ENCODE measurements around the gene LCMT2.

The LCMT2 gene

DNA sequence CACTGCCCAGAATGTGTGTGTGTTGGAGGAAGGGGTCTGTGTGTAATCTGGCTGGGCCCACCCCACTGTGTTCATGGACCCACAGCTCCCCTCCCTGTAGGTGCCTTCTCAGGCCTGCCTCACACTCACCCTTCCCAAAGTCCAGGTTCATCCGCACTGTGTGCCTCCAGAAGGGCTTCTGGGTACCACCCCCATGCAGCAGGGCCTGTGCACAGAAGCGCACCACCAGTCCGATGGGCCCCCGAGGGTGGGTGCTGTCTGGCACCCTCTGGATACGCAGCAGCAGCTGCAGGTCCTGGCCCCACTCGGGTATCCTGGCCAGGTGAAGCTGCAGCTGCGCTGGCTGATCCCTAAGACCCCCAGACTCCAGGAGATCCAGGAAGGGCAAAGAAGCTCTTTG is 50.9 kb downstream of the LCMT2 start:
- DNase-seq (ENCODE audit: extremely low spot score), result no peak
- ChIA-PET CTCF (interaction anchor here (1.1 kb wide), 1 partner anchor 75 kb away, joined by 3 read pairs; no protein-coding TSS in a partner anchor), POLR2A (no interaction called here)
- TF ChIP-seq BHLHE40 (IDR thresholded peaks at IDR 0.05; ENCODE audit: borderline replicate concordance) (no peak), NFRKB (IDR thresholded peaks at IDR 0.05) (no peak), FOXA1 (IDR thresholded peaks at IDR 0.05) (no peak), LEF1 (IDR thresholded peaks at IDR 0.05; ENCODE audit: borderline replicate concordance) (no peak), SUZ12 (IDR thresholded peaks at IDR 0.05) (no peak), SP1 (IDR thresholded peaks at IDR 0.05) (no peak), TARDBP (IDR thresholded peaks at IDR 0.05) (no peak), ARNT (IDR thresholded peaks at IDR 0.05) (no peak), ZNF384 (IDR thresholded peaks at IDR 0.05) (no peak), FOXM1 (IDR thresholded peaks at IDR 0.05; ENCODE audit: borderline replicate concordance) (no peak), FOXK2 (IDR thresholded peaks at IDR 0.05) (no peak), ELF4 (IDR thresholded peaks at IDR 0.05) (no peak), L3MBTL2 (conservative IDR thresholded peaks at IDR 0.05) (no peak), CTBP1 (IDR thresholded peaks at IDR 0.05; ENCODE audit: borderline replicate concordance) (no peak), HDGF (IDR thresholded peaks at IDR 0.05; ENCODE audit: borderline replicate concordance) (no peak)
- TF ChIP-seq, protein P1, sequence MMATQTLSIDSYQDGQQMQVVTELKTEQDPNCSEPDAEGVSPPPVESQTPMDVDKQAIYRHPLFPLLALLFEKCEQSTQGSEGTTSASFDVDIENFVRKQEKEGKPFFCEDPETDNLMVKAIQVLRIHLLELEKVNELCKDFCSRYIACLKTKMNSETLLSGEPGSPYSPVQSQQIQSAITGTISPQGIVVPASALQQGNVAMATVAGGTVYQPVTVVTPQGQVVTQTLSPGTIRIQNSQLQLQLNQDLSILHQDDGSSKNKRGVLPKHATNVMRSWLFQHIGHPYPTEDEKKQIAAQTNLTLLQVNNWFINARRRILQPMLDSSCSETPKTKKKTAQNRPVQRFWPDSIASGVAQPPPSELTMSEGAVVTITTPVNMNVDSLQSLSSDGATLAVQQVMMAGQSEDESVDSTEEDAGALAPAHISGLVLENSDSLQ (IDR thresholded peaks at IDR 0.05), result no peak

DNA sequence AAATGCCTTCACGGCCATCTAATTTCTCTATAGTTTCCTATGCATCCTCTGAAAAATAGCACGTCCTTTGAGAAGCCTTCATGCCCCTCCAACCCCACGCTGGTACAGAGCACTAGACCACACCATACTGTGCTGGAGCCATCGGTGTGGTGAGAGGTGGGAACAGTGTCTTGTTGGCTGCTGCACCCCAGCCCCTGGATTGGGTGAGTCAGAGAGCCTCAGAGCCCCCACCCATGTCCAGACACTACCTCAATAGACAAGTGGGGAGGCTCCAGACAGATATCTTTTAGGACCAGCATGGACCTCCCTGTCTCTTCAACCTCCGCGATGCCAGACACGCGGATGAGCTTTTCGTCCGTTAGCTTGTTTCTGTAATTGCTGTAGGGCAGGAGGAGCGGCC is 51.5 kb downstream of the LCMT2 start:
- CTCF ChIA-PET, result no interaction called here
- POLR2A ChIA-PET, result no interaction called here
- TF ChIP-seq BHLHE40 (IDR thresholded peaks at IDR 0.05; ENCODE audit: borderline replicate concordance) (no peak), SUZ12 (IDR thresholded peaks at IDR 0.05) (no peak), LEF1 (IDR thresholded peaks at IDR 0.05; ENCODE audit: borderline replicate concordance) (no peak), TARDBP (IDR thresholded peaks at IDR 0.05) (no peak)
- no peak for DNase-seq (ENCODE audit: extremely low spot score)

DNA sequence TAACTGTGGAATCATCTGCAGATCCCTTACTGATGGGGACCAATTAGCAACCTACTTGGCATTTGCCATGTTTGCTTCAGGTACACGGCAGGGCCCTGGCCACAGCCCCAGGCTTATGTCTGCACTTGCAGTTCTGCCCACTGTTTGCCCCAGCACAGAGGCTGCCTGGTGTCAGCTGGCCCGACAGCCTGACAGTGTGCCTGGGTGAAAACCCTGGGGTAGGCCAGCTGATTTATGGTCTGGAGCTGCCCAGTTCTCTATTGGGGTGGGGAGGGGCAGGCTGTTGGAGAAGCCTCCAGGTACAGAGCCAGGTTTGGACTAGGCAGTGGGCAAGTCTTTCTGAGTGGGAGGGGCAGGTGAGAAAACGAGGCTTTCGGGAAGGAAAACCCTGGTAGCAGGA is 52.5 kb downstream of the LCMT2 start:
- ChIA-PET POLR2A (interaction anchor here (0.7 kb wide), 1 partner anchor 53 kb away, joined by 3 read pairs; no protein-coding TSS in a partner anchor), CTCF (interaction anchor here (0.5 kb wide), 1 partner anchor 66 kb away, joined by 4 read pairs; no protein-coding TSS in a partner anchor)
- DNase-seq (ENCODE audit: extremely low spot score), result no peak
- no peak for TF ChIP-seq SUZ12 (IDR thresholded peaks at IDR 0.05)
- no peak for TF ChIP-seq SP1 (IDR thresholded peaks at IDR 0.05)
- no peak for TF ChIP-seq L3MBTL2 (conservative IDR thresholded peaks at IDR 0.05)
- TF ChIP-seq TARDBP (IDR thresholded peaks at IDR 0.05), result no peak

DNA sequence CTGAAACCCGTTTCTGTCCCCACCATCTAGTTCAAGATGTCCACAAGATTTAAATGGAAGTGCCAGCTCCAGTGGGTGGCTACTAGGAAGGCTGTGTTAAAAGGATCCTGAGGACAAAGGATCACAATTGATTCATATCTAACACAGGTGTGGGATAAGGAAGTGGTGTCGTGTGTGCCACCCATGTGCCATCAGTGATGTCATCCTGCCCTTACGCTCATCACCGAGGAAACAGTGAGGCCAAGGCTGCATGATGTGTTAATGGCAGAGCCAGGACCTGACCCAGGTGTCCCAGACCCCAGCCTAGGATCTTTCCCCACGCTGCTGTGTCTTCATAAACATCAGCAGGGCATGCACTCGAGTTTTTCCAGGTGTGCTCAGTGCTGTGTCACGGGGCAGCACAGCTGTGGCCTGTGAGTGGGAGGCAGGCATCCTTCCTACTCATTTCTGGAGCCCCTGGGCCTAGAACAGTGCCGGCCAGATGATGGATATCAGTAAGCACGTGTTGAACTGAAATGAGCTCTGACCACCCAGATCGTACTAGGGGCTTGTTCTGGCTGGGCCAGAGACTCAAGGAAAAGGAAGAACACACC is 53.0 kb downstream of the LCMT2 start:
- POLR2A ChIA-PET, result no interaction called here
- CTCF ChIA-PET, result interaction anchor here (0.5 kb wide), 1 partner anchor 65 kb away, joined by 4 read pairs; no protein-coding TSS in a partner anchor
- TF ChIP-seq L3MBTL2 (conservative IDR thresholded peaks at IDR 0.05) (no peak), NFRKB (IDR thresholded peaks at IDR 0.05) (no peak), FOXM1 (IDR thresholded peaks at IDR 0.05; ENCODE audit: borderline replicate concordance) (no peak), SUZ12 (IDR thresholded peaks at IDR 0.05) (no peak), BHLHE40 (IDR thresholded peaks at IDR 0.05; ENCODE audit: borderline replicate concordance) (no peak), LEF1 (IDR thresholded peaks at IDR 0.05; ENCODE audit: borderline replicate concordance) (no peak), ZNF384 (IDR thresholded peaks at IDR 0.05) (no peak), SP1 (IDR thresholded peaks at IDR 0.05) (no peak), HDGF (IDR thresholded peaks at IDR 0.05; ENCODE audit: borderline replicate concordance) (no peak), TARDBP (IDR thresholded peaks at IDR 0.05) (no peak), CTBP1 (IDR thresholded peaks at IDR 0.05; ENCODE audit: borderline replicate concordance) (no peak), FOXA1 (IDR thresholded peaks at IDR 0.05) (no peak), ARNT (IDR thresholded peaks at IDR 0.05) (no peak), FOXK2 (IDR thresholded peaks at IDR 0.05) (no peak), ELF4 (IDR thresholded peaks at IDR 0.05) (no peak)
- TF ChIP-seq, protein P1 (IDR thresholded peaks at IDR 0.05), result no peak
- no peak for DNase-seq (ENCODE audit: extremely low spot score)

DNA sequence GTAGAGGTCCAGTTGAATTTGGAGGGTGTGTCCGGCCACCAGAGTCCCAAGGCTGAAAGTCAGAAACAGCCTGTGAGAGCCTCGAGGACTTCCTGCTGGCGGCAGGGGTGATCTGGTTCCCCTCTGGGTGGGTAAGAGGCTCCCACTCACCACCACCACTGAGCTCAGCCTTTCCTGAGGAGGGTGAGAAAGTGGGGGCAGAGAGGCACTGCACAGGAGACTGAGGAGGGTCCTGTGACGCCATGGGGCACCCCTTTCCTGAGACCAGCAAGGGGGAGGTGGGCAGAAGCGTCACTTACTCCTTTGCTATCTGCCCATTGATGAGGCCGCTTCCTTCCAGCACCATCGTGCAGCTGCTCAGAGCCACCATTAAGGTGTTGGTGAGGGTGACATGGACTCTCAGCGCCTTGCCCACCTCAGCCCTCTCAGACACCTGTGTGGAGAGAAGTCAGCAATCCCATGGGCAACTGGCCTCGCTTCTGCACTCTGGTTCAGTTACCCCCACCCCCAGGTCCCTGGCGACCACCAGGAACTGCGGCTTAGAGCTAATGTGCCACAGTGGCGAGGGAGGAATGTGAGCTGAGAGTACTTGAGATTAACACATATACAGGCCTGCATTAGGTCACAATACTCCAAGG is 53.7 kb downstream of the LCMT2 start:
- CTCF ChIA-PET, result no interaction called here
- no peak for DNase-seq (ENCODE audit: extremely low spot score)
- TF ChIP-seq HDGF (IDR thresholded peaks at IDR 0.05; ENCODE audit: borderline replicate concordance) (no peak), ELF4 (IDR thresholded peaks at IDR 0.05) (no peak), TARDBP (IDR thresholded peaks at IDR 0.05) (no peak), ZNF384 (IDR thresholded peaks at IDR 0.05) (no peak), FOXM1 (IDR thresholded peaks at IDR 0.05; ENCODE audit: borderline replicate concordance) (no peak), CTBP1 (IDR thresholded peaks at IDR 0.05; ENCODE audit: borderline replicate concordance) (no peak), LEF1 (IDR thresholded peaks at IDR 0.05; ENCODE audit: borderline replicate concordance) (no peak), FOXA1 (IDR thresholded peaks at IDR 0.05) (no peak), SP1 (IDR thresholded peaks at IDR 0.05) (no peak), FOXK2 (IDR thresholded peaks at IDR 0.05) (no peak), NFRKB (IDR thresholded peaks at IDR 0.05) (no peak), ARNT (IDR thresholded peaks at IDR 0.05) (no peak), BHLHE40 (IDR thresholded peaks at IDR 0.05; ENCODE audit: borderline replicate concordance) (no peak), SUZ12 (IDR thresholded peaks at IDR 0.05) (no peak), L3MBTL2 (conservative IDR thresholded peaks at IDR 0.05) (no peak)
- TF ChIP-seq, protein P1 (IDR thresholded peaks at IDR 0.05), result no peak
- POLR2A ChIA-PET, result no interaction called here

Data from HEK293T (cell line).